ENCODE measurements around the gene TMEM204.

- TF ChIP-seq POLR2A (IDR thresholded peaks at IDR 0.05) (no peak), CTCF (IDR thresholded peaks at IDR 0.05) (no peak)
Measured at GRCh38 chr16:1499756-1500464, 33.6 kb upstream of the TMEM204 start.
